GM23338 (cell line): Measurements from ENCODE around the gene RPL13. TPM values are rescaled to one million over a fixed set of nuclear protein-coding genes. Genes with fewer than 3 reads are reported as not detected.

Experiments used
- CREB1 ChIP-seq: fragments of 250-450 bp; sonication (Bioruptor Pico); IDR thresholded peaks from 2 replicates; pipeline ENCODE4 v1.5.0; 2020; ENCODE audit warnings: low read depth, mild to moderate bottlenecking, moderate library complexity
- ETS1 ChIP-seq: IDR thresholded peaks from 2 replicates; pipeline ENCODE4 v1.6.1; 2016; ENCODE audit warnings: antibody characterized with exemption
- EZH2 ChIP-seq: fragments of 200-600 bp; sonication (generic); IDR thresholded peaks from one replicate; pipeline ENCODE4 v1.8.0; 2017; ENCODE audit warnings: antibody characterized with exemption, mild to moderate bottlenecking, low read depth; ENCODE audit not compliant: unreplicated experiment
- EZH2phosphoT487 ChIP-seq: fragments of 200-600 bp; sonication (generic); IDR thresholded peaks from one replicate; pipeline ENCODE4 v1.8.1; 2018; ENCODE audit warnings: antibody characterized with exemption; ENCODE audit not compliant: unreplicated experiment
- JUNB ChIP-seq: IDR thresholded peaks from one replicate; pipeline ENCODE4 v1.6.1; 2016; ENCODE audit warnings: antibody characterized with exemption; ENCODE audit not compliant: unreplicated experiment
- STAT1 ChIP-seq: IDR thresholded peaks from one replicate; pipeline ENCODE4 v1.6.1; 2016; ENCODE audit warnings: antibody characterized with exemption; ENCODE audit not compliant: unreplicated experiment
- ZNF331 ChIP-seq: fragments of 250-450 bp; sonication (Bioruptor Pico); IDR thresholded peaks from 2 replicates; pipeline ENCODE4 v1.5.0; 2020; ENCODE audit warnings: low read depth, mild to moderate bottlenecking, moderate library complexity
- polyA plus RNA-seq: library from polyadenylated mRNA; unstranded; fragments of >200 nt; fragmentation: Nextera tagmentation; extraction: Ambion mirVana; gene quantifications from 2 replicates; pipeline ENCODE4 v1.2.1, GENCODE V29; 2016
- total RNA-seq: library from RNA; depleted of rRNA; stranded (reverse); fragments of >200 nt; shearing (Covaris generic); gene quantifications from 2 replicates; pipeline ENCODE4 v1.2.3, GENCODE V29; 2014
- TF ChIP-seq, protein P1 (sequence below): fragments of 250-450 bp; sonication (Bioruptor Pico); IDR thresholded peaks from 2 replicates; pipeline ENCODE4 v1.5.0; 2020; ENCODE audit warnings: mild to moderate bottlenecking, moderate library complexity
- TF ChIP-seq, protein P2 (sequence below), 2 experiments: fragments of 200-600 bp in 1 of 2; sonication (generic) in 1 of 2; conservative IDR thresholded peaks; 2 replicates each; pipeline versions ENCODE4 v1.5.1 to v1.6.1; 2016 to 2017; ENCODE audit warnings: antibody characterized with exemption in 2 of 2, low read depth in 2 of 2, mild to moderate bottlenecking in 2 of 2, moderate library complexity in 1 of 2

The RPL13 gene
- total and polyA plus RNA-seq, 2 experiments from 2014 or later = 3,489 to 3,617 TPM

DNA sequence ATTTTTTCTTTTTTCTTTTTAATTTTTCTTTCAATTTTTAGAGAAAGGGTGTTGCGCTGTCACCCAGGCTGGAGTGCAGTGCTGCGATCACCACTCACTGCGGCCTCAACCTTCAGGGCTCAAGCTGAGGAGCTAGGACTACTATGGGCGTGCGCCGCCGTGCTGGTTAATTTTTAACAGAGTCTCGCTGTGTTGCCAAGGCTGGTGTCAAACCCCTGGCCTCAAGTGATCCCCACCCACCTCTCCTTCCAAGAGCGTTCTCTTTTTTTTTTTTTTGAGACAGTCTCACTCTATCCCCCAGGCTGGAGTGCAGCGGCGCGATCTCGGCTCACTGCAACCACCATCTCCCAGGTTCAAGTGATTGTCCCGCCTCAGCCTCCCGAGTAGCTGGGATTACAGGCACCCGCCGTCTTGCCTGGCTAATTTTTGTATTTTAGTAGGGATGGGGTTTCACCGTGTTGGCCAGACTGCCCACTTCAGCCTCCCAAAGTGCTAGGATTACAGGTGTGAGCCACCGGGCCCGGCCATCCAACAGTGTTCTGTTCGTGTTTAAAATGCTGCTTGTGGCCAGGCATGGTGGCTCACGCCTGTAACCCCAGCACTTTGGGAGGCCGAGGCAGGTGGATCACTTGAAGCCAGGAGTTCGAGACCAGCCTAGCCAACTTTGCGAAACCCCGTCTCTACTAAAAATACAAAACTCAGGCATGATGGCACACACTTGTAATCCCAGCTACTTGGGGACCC is 14.5 kb upstream of the RPL13 start (continued):
- TF ChIP-seq, protein P1, sequence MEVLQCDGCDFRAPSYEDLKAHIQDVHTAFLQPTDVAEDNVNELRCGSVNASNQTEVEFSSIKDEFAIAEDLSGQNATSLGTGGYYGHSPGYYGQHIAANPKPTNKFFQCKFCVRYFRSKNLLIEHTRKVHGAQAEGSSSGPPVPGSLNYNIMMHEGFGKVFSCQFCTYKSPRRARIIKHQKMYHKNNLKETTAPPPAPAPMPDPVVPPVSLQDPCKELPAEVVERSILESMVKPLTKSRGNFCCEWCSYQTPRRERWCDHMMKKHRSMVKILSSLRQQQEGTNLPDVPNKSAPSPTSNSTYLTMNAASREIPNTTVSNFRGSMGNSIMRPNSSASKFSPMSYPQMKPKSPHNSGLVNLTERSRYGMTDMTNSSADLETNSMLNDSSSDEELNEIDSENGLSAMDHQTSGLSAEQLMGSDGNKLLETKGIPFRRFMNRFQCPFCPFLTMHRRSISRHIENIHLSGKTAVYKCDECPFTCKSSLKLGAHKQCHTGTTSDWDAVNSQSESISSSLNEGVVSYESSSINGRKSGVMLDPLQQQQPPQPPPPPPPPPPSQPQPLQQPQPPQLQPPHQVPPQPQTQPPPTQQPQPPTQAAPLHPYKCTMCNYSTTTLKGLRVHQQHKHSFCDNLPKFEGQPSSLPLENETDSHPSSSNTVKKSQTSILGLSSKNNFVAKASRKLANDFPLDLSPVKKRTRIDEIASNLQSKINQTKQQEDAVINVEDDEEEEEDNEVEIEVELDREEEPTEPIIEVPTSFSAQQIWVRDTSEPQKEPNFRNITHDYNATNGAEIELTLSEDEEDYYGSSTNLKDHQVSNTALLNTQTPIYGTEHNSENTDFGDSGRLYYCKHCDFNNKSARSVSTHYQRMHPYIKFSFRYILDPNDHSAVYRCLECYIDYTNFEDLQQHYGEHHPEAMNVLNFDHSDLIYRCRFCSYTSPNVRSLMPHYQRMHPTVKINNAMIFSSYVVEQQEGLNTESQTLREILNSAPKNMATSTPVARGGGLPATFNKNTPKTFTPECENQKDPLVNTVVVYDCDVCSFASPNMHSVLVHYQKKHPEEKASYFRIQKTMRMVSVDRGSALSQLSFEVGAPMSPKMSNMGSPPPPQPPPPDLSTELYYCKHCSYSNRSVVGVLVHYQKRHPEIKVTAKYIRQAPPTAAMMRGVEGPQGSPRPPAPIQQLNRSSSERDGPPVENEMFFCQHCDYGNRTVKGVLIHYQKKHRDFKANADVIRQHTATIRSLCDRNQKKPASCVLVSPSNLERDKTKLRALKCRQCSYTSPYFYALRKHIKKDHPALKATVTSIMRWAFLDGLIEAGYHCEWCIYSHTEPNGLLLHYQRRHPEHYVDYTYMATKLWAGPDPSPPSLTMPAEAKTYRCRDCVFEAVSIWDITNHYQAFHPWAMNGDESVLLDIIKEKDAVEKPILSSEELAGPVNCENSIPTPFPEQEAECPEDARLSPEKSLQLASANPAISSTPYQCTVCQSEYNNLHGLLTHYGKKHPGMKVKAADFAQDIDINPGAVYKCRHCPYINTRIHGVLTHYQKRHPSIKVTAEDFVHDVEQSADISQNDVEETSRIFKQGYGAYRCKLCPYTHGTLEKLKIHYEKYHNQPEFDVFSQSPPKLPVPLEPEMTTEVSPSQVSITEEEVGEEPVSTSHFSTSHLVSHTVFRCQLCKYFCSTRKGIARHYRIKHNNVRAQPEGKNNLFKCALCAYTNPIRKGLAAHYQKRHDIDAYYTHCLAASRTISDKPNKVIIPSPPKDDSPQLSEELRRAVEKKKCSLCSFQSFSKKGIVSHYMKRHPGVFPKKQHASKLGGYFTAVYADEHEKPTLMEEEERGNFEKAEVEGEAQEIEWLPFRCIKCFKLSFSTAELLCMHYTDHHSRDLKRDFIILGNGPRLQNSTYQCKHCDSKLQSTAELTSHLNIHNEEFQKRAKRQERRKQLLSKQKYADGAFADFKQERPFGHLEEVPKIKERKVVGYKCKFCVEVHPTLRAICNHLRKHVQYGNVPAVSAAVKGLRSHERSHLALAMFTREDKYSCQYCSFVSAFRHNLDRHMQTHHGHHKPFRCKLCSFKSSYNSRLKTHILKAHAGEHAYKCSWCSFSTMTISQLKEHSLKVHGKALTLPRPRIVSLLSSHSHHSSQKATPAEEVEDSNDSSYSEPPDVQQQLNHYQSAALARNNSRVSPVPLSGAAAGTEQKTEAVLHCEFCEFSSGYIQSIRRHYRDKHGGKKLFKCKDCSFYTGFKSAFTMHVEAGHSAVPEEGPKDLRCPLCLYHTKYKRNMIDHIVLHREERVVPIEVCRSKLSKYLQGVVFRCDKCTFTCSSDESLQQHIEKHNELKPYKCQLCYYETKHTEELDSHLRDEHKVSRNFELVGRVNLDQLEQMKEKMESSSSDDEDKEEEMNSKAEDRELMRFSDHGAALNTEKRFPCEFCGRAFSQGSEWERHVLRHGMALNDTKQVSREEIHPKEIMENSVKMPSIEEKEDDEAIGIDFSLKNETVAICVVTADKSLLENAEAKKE (CRISPR knock-in tag) = no peak
- no peak for TF ChIP-seq ETS1
- no peak for TF ChIP-seq CREB1 (CRISPR knock-in tag)
- TF ChIP-seq EZH2 = no peak
- TF ChIP-seq, protein P2, sequence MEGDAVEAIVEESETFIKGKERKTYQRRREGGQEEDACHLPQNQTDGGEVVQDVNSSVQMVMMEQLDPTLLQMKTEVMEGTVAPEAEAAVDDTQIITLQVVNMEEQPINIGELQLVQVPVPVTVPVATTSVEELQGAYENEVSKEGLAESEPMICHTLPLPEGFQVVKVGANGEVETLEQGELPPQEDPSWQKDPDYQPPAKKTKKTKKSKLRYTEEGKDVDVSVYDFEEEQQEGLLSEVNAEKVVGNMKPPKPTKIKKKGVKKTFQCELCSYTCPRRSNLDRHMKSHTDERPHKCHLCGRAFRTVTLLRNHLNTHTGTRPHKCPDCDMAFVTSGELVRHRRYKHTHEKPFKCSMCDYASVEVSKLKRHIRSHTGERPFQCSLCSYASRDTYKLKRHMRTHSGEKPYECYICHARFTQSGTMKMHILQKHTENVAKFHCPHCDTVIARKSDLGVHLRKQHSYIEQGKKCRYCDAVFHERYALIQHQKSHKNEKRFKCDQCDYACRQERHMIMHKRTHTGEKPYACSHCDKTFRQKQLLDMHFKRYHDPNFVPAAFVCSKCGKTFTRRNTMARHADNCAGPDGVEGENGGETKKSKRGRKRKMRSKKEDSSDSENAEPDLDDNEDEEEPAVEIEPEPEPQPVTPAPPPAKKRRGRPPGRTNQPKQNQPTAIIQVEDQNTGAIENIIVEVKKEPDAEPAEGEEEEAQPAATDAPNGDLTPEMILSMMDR (conservative IDR thresholded peaks at IDR 0.05; ENCODE audit: low read depth in 2 of 2) = no peak
- TF ChIP-seq ZNF331 (CRISPR knock-in tag) = no peak
- TF ChIP-seq EZH2phosphoT487 = no peak
- no peak for TF ChIP-seq JUNB
- no peak for TF ChIP-seq STAT1
